ENCODE measurements around the gene EHD1. TPM values are rescaled to one million over a fixed set of nuclear protein-coding genes. Genes with fewer than 3 reads are reported as not detected.
A peak's percentile ranks its signal among the peaks of the same experiment; 100 is the strongest.

The EHD1 gene
- total and polyA plus RNA-seq, 10 donors, result 51.9 to 337 (median 162) TPM

DNA sequence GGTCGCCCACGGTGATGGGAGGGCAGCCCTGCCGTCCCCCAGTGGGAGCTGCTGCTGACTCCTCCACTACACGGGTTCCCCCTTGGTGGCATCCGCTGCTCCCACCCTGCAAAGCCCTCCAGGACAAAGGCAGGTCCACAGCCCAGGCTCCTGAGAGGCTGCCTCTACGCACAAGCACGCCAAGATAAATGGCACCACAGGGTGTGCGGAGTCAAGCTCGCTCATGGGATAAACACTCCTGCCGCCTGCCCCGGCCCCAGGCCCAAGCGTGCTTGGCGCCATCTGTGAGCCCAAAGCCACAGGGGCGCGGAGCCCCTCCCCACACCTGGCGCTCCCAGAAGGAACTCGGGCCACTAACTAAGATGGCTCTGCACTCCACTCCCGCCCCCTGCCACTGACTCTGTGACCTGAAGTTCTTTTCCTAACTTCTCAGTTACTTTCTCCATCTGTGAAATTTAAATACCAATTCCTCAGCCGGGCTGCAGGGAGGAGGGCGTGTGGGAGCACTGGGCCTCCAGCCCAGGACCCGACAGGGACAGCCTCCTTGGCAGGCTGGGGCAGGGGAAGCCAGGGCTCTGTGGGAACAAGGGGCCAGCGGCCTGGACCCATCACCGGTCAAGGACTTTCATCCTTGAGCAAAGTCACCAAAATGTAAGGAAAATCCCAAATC is 14.9 kb downstream of the EHD1 start:
- intact Hi-C loops (cut with DNase I; ENCODE audit: low total_unique reads), result no loop called here
- peak; percentile 76 for DNase-seq
- no peaks in the 10 kb centered on the region for H3K9me3 ChIP-seq
- peaks cover 0 to 63% (median 16%) of the 10 kb centered on the region in 6 donors for H3K36me3 ChIP-seq
- H3K27ac ChIP-seq, result peak overlapping the region; percentile 23 to 98 (median 92)
- H3K4me1 ChIP-seq, result peaks cover 91 to 100% (median 100%) of the 10 kb centered on the region in 6 donors
- no peaks in the 10 kb centered on the region for H3K27me3 ChIP-seq (replicated peaks in 1 of 7)
- peak overlapping the region in 3 of 8 donors; percentile 6 to 57 (median 6) for H3K4me3 ChIP-seq
- WGBS, 5 donors, result 69 to 85% (median 79%) methylated on average over 17 to 23 of the region's 23 CpGs
- TF ChIP-seq POLR2AphosphoS5 (IDR thresholded peaks at IDR 0.05), result peak in 2 of 3 donors; percentile 37 to 43
- no peak for TF ChIP-seq POLR2A (IDR thresholded peaks at IDR 0.05)
- TF ChIP-seq, protein P1, sequence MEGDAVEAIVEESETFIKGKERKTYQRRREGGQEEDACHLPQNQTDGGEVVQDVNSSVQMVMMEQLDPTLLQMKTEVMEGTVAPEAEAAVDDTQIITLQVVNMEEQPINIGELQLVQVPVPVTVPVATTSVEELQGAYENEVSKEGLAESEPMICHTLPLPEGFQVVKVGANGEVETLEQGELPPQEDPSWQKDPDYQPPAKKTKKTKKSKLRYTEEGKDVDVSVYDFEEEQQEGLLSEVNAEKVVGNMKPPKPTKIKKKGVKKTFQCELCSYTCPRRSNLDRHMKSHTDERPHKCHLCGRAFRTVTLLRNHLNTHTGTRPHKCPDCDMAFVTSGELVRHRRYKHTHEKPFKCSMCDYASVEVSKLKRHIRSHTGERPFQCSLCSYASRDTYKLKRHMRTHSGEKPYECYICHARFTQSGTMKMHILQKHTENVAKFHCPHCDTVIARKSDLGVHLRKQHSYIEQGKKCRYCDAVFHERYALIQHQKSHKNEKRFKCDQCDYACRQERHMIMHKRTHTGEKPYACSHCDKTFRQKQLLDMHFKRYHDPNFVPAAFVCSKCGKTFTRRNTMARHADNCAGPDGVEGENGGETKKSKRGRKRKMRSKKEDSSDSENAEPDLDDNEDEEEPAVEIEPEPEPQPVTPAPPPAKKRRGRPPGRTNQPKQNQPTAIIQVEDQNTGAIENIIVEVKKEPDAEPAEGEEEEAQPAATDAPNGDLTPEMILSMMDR (IDR thresholded peaks at IDR 0.05 in 8 of 11, conservative IDR thresholded peaks at IDR 0.05 in 3 of 11), result no peak

DNA sequence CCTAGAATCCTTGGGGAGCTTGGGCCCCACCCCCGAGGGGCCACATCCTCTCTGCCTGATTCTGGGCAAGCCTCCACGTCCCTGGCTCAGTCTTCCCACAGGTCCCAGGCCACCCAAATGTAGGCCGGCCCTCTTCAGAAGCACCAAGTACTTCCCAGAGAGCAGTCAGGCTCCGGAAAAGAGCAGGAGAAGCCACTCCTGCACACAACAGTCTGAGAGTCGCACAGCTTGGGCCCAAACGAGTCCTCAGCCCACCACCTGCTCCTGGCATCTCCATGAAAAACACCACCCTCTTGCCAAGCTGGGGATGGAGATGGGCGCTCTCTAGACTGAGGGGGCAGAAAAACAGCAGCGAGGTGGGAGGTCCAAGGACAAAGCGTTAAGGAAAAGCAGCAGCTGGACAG is 15.4 kb downstream of the EHD1 start:
- Histone ChIP-seq H3K4me3 (peak overlapping the region in 1 of 8 donors; percentile 57), H3K27me3 (replicated peaks in 1 of 7) (no peaks in the 10 kb centered on the region), H3K27ac (peak overlapping the region; percentile 23 to 98 (median 92)), H3K4me1 (peaks cover 91 to 100% (median 100%) of the 10 kb centered on the region in 6 donors), H3K9me3 (no peaks in the 10 kb centered on the region), H3K36me3 (peaks cover 0 to 63% (median 13%) of the 10 kb centered on the region in 6 donors)
- no peak for DNase-seq
- WGBS, 5 donors, result 48 to 64% (median 61%) methylated on average over 5 to 9 of the region's 9 CpGs
- intact Hi-C loops (cut with DNase I; ENCODE audit: low total_unique reads), result no loop called here
- TF ChIP-seq POLR2A (IDR thresholded peaks at IDR 0.05) (no peak), POLR2AphosphoS5 (IDR thresholded peaks at IDR 0.05) (peak in 1 of 3 donors; percentile 17)
- TF ChIP-seq, protein P1 (IDR thresholded peaks at IDR 0.05 in 8 of 11, conservative IDR thresholded peaks at IDR 0.05 in 3 of 11), result no peak

DNA sequence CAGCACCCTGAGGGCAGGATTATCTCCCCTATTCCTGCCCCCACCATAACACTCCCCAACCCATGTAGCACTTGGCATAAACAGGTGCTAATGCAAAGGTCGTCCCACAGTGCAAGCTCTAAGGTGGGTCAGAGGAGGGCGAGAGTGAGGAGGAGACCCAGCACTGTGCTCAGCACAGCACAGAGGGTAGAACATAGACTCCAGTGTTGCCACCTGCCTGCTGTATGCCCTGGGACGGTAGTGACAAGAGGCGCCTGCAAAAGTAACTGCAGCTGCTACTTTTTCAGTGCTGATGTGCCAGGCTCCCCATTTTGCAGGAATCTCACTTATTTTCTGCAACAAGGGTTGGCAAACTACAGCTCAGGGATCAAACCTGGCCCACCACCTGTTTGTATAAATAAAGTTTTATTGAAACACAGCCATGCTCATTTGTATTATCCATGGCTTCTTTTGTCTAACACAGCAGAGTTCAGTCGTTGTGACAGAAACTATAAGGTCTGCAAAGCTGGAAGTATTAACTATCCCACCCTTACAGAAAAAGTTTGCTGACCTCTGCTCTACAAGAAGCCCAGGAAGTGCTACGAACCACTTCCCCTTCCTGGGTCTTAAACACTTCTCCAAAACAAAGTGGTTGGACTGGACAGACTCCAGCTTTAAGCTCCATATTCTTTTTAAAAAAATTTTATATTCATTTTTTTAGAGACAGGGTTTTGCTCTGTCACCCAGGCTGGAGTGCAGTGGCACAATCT is 17.0 kb downstream of the EHD1 start:
- Histone ChIP-seq H3K27ac (peak overlapping the region; percentile 23 to 98 (median 92)), H3K27me3 (replicated peaks in 1 of 7) (no peaks in the 10 kb centered on the region), H3K4me1 (peaks cover 96 to 100% (median 100%) of the 10 kb centered on the region in 6 donors), H3K36me3 (peaks cover 0 to 63% (median 14%) of the 10 kb centered on the region in 6 donors), H3K4me3 (peak overlapping the region in 3 of 8 donors; percentile 0 to 57 (median 2)), H3K9me3 (no peaks in the 10 kb centered on the region)
- intact Hi-C loops (cut with DNase I; ENCODE audit: low total_unique reads), result no loop called here
- TF ChIP-seq, protein P1 (IDR thresholded peaks at IDR 0.05 in 8 of 11, conservative IDR thresholded peaks at IDR 0.05 in 3 of 11), result no peak
- TF ChIP-seq POLR2AphosphoS5 (IDR thresholded peaks at IDR 0.05) (no peak), POLR2A (IDR thresholded peaks at IDR 0.05) (no peak)
- DNase-seq, result peak; percentile 70
- 53 to 56% (median 54%) methylated on average over 6 of the region's 6 CpGs for WGBS, 5 donors
